NCI-H2227 (cell line): Measurements from ENCODE around the gene HTD2.

Experiments used
- DNase-seq: peaks from one replicate; lab custom pipeline; 2025; ENCODE audit not compliant: unreplicated experiment; lab: John Stamatoyannopoulos, UW

HTD2 gene

DNA sequence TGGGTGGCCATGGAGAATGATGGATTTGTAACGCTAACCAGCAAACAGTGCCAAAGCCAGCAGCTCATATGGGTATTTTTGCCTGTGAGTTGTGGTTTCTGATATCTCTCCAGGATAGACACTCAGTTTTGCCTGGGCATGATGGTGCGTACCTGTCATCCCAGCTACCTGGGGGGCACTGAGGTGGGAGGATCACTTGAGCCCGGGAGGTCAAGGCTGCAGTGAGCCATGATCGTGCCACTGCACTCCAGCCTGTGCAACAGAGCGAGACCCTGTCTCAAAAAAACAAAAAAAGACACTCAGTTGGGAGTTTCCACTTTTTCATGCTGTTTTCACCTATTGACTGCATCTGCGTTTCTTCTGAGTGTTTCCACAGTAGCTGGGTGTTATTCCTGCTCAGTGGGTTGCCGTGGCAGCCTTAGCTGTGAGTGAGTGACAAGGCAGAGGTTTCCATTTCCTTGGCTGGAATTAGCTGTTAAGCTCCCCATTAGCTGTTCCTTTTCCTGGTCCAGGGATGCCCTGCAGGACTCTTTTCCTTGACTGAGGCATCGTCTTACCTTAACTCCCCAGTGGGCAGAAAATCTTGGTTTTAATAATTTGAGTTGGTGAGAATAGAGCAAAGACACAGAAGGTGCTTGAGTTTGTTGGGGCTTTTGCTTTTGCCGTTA is 14.5 kb upstream of the HTD2 start:
- DNase-seq, result no peak

GRCh38 chr3:58292866-58293265 is 13.5 kb upstream of the HTD2 start:
- no peak for DNase-seq

DNA sequence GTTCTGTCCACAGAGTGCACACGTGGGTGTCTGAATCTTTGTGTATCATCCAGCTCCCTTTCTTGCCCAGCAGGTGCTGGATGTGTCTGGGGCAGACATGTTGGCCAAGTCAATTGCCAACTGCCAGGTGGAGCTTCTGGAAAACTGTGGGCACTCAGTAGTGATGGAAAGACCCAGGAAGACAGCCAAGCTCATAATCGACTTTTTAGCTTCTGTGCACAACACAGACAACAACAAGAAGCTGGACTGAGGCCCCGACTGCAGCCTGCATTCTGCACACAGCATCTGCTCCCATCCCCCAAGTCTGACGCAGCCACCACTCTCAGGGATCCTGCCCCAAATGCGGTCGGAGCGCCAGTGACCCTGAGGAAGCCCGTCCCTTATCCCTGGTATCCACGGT is 12.8 kb upstream of the HTD2 start:
- no peak for DNase-seq

DNA sequence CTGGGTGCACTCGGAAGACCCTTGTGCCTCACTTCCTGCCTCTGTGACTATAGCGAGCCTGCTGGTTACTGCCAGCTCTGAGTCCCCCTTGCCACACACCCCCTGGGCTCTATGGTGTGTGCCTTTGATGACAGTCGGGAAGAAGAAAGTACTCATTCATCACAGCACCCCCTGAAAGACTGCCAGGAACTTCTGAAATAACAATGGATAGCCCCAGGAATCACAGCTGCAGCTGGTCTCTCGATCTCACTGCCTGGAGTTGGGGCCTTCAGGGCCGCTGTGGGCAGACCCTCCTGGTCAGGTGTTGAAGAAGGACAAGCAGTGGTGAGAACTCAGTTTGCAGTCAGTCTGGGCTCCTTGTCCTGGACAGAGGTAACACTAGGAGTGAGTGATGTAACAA is 10.1 kb upstream of the HTD2 start:
- no peak for DNase-seq

- no peak for DNase-seq
Observed at GRCh38 chr3:58296843-58297242, 9.5 kb upstream of the HTD2 start.

- DNase-seq, result no peak
Observed at GRCh38 chr3:58298190-58298589, 8.1 kb upstream of the HTD2 start.

- DNase-seq, result no peak
Observed at GRCh38 chr3:58299075-58299474, 7.2 kb upstream of the HTD2 start.

DNA sequence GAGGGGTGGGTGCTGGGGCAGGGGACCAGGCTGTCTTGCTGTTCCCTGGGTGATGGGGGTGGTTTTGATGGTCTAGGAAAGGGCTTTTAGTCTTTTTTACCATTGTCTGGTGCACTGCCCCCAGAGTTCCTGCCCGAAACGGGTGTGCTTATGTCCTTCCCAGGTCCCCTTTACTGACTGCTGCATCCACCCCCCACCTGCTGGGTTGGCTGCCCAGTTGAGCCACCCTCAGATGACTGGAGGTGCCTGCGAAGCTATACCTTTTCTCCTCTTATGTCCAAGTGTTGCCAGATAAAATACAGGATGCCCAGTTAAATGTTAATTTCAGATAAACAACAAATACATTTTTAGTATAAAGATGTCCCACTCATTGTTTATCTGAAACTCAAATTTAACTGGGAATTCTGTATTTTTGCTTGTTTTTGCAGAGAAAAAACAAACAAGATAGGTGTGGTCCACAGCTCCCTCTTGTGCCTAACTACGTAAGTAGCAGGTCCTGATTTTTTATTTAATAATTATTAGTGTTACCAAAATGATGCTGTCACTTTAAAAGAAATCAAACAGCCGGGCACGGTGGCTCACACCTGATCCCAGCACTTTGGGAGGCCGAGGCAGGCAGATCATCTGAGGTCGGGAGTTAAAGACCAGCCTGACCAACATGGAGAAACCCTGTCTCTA is 6.3 kb upstream of the HTD2 start:
- DNase-seq, result peak; percentile 28

- DNase-seq, result peak; percentile 25
Observed at GRCh38 chr3:58307639-58308215, 1.4 kb downstream of the HTD2 start.

- DNase-seq, result no peak
Observed at GRCh38 chr3:58308728-58309127, 2.4 kb downstream of the HTD2 start.

DNA sequence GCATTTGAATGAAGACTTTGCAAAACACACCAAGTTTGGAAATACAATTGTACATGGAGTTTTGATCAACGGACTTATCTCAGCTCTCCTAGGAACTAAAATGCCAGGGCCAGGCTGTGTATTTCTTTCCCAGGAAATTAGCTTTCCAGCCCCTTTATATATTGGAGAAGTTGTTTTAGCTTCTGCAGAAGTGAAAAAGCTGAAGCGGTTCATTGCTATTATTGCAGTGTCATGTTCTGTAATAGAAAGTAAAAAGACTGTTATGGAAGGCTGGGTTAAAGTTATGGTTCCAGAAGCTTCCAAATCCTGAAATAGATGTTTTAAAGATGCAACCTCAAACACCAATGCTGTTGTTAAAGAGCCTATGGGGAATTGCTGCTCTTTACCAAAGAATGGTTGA is 11.5 kb downstream of the HTD2 start:
- DNase-seq, result no peak

DNA sequence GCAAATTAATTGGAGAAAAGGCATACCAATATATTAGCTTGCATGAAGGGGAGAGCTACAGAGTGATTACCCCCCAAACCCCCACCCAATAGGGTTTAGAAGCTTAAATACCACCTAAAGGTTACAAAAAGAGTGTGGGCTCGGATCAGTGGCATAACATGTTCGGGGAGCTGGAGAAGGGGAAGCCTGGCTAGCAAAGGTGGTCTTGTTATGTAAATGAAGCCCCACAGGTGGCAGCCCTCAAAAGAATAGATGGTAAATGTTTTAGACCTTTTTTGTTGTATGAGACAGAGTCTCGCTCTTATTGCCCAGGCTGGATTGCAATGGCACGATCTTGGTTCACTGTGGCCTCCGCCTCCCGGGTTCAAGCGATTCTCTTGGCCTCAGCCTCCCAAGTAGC is 15.5 kb downstream of the HTD2 start:
- no peak for DNase-seq

GRCh38 chr3:58322793-58323192 is 16.5 kb downstream of the HTD2 start:
- DNase-seq, result no peak

- no peak for DNase-seq
Observed at GRCh38 chr3:58323529-58324390, 17.4 kb downstream of the HTD2 start.

- DNase-seq, result no peak
Observed at GRCh38 chr3:58324391-58325390, 18.4 kb downstream of the HTD2 start.

- no peak for DNase-seq
Observed at GRCh38 chr3:58325525-58325992, 19.2 kb downstream of the HTD2 start.

GRCh38 chr3:58326267-58326900 is 20.1 kb downstream of the HTD2 start:
- peak; percentile 25 for DNase-seq

GRCh38 chr3:58329150-58329921 is 23.0 kb downstream of the HTD2 start:
- no peak for DNase-seq

- no peak for DNase-seq
Observed at GRCh38 chr3:58329922-58330413, 23.6 kb downstream of the HTD2 start.
